ENCODE results near the gene FREM3.

DNA sequence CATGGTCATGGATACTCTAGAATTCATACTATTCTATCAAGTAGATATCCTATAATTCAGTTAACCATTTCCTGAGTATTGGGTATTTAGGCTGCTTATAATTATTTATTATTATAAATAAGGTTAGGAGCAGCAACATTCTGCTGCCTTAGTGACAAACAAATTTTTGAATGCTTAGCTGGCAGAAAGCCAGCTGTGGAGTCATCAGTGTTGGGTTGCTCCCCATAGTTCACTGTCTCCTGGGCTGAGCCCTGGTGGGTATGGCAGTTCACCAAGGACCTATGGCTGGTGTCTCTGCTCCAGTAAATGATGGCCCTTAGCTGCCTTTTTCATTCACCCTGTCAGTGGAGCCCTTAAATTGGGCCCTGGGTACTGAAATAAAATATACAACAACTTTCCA lies 125.1 kb downstream of the FREM3 start:
- TF ChIP-seq, protein P1, sequence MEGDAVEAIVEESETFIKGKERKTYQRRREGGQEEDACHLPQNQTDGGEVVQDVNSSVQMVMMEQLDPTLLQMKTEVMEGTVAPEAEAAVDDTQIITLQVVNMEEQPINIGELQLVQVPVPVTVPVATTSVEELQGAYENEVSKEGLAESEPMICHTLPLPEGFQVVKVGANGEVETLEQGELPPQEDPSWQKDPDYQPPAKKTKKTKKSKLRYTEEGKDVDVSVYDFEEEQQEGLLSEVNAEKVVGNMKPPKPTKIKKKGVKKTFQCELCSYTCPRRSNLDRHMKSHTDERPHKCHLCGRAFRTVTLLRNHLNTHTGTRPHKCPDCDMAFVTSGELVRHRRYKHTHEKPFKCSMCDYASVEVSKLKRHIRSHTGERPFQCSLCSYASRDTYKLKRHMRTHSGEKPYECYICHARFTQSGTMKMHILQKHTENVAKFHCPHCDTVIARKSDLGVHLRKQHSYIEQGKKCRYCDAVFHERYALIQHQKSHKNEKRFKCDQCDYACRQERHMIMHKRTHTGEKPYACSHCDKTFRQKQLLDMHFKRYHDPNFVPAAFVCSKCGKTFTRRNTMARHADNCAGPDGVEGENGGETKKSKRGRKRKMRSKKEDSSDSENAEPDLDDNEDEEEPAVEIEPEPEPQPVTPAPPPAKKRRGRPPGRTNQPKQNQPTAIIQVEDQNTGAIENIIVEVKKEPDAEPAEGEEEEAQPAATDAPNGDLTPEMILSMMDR (conservative IDR thresholded peaks at IDR 0.05; ENCODE audit: low read depth, low read length): no peak
- TF ChIP-seq EZH2 (IDR thresholded peaks at IDR 0.05; ENCODE audit: low read length, unreplicated experiment): no peak
